ENCODE data around the gene ILF2.

ILF2 gene

DNA sequence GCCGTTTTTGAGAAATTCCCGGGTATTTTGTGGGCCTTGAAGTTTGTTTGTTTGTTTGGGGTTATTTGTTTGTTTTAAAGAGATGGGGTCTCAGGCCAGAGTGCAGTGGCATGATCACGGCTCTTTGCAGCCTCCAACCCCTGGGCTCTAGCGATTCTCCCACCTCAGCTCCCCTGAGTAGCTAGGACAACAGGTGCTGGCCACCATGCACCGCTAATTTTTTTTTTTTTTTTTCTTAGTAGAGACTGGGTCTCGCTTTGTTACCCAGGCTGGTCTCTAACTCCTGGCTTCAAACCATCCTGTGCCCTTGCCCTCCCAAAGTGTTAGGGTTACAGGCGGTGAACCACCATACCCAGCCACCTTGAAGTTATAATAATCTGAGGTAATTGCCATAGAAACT is 34.9 kb downstream of the ILF2 start:
- no peak overlapping the region for H3K4me3 ChIP-seq (ENCODE audit: control insufficient read depth, low read depth, low read length)
- DNase-seq (ENCODE audit: low read depth), result no peak
- TF ChIP-seq, protein P1, sequence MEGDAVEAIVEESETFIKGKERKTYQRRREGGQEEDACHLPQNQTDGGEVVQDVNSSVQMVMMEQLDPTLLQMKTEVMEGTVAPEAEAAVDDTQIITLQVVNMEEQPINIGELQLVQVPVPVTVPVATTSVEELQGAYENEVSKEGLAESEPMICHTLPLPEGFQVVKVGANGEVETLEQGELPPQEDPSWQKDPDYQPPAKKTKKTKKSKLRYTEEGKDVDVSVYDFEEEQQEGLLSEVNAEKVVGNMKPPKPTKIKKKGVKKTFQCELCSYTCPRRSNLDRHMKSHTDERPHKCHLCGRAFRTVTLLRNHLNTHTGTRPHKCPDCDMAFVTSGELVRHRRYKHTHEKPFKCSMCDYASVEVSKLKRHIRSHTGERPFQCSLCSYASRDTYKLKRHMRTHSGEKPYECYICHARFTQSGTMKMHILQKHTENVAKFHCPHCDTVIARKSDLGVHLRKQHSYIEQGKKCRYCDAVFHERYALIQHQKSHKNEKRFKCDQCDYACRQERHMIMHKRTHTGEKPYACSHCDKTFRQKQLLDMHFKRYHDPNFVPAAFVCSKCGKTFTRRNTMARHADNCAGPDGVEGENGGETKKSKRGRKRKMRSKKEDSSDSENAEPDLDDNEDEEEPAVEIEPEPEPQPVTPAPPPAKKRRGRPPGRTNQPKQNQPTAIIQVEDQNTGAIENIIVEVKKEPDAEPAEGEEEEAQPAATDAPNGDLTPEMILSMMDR (IDR thresholded peaks at IDR 0.05; ENCODE audit: control insufficient read depth, insufficient read depth, low read depth, low read length, missing control alignments), result no peak

DNA sequence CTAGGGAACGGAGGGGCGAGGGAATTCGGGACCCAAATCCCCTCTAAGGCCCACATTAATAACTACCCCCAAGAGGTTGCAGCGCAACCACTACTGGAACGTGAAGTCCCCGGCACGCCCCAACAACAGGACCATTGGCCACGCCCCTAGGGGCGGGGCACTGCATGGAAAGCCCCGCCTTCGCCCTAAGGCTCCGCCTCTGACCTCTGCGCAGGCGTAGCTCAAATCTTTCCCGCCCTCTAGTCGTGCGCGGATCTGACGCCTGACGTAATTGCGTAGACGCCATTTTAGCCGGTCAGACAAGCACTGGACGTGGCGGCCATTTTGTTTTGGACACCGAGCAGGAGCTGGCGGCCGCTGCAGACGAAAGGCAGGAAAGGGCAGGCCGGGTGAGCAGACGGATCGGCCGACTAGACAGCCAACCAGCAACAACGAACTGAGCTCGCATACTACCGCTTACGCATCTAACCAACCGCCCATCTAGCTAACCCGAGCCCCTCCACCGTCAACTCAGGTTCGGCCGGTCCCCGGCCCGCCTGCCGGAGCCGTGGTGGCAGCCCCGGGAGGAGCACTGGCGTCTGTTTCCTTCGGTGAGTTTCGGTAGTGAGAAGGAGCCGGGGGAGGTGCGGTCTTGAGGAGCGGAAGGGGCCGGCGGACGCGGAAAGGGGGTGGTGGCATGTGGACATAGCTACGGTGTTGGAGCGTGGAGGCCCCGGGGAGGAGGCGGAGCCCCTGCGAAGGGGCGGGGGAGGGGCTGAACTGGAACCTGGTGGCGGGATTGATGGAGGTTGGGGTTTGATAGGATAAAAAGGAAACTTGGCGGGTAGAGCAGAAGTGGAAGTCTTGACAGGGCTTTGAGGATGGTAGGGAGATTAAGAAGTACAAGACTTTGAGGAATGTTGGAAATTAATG is 36.8 kb downstream of the ILF2 start, which contains the start of gene CHTOP:
Gene CHTOP (plus strand): TSS at position 313 of the 912 bp plus-strand sequence. CDS start 2,523 bp downstream, outside the sequence.
- peak within 1 kb of the TSS; percentile 89 for H3K4me3 ChIP-seq (ENCODE audit: control insufficient read depth, low read depth, low read length)
- peak; percentile 95 for DNase-seq (ENCODE audit: low read depth)
- TF ChIP-seq, protein P1 (IDR thresholded peaks at IDR 0.05; ENCODE audit: control insufficient read depth, insufficient read depth, low read depth, low read length, missing control alignments), result no peak

DNA sequence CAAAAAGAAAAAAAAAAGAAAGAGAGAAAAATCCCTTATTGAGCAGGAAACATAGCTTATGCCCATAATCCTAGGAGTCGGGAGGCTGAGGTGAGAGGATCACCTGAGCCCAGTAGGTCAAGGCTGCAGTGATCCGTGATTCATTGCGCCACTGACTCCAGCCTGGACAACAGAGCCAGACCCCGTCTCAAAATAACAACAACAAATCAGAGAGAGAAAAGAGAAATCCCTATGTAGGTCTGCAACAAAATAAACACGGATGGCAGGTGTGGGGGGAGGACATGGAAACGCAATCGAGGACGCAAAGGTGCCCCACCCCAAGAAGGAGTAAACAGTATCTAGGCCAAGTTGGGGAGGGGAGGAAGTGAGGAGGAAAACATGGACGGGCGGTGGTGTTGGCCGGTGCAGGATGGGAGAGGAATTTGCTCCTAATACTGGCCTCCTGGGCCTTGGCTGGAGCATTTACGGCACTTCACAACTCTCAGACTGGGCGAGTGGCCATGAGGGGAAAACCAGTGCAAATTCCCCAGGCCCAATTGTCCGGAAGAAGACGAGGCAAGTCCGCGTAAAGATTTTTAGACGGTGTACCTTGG is 37.5 kb downstream of the ILF2 start:
- TF ChIP-seq, protein P1 (IDR thresholded peaks at IDR 0.05; ENCODE audit: control insufficient read depth, insufficient read depth, low read depth, low read length, missing control alignments), result no peak
- H3K4me3 ChIP-seq (ENCODE audit: control insufficient read depth, low read depth, low read length), result peak overlapping the region; percentile 89
- DNase-seq (ENCODE audit: low read depth), result no peak

DNA sequence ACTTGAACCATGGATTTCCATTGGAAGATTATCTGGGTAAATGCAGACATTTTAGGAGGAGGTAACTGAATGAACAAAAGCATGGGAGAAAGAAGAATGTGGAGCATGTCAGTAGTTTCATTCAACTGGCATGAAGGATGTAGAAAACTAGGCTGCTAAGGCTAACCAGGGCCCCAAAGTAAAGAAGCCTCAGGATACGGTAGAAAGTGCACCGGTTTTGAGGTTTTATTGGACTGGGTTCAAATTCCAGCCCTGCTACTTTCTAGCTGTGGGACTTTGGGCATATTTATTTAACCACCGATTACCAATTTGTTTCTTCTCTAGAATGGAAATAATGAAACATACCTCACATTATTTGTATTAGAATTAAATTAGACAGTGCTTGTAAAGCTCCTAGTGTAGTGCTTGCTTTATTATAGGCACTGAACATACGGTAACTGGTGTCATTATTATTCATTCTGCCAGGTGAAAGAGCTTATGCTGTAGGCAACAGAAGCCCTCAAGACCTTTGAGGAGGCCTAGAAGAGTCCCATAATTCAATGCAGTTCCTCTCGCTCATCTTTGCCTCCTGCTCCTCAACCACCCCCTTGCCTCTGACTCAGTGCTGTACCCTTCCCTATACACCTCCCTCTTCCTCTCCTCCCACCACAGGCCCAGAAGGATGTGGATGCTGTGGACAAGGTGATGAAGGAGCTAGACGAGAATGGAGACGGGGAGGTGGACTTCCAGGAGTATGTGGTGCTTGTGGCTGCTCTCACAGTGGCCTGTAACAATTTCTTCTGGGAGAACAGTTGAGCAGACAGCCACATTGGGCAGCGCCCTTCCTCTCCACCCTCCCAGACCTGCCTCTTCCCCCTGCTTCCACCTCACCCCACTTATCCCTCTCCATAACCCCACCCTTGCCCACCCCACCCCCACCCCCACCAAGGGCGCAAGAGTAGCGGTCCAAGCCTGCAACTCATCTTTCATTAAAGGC is 39.5 kb downstream of the ILF2 start:
- TF ChIP-seq, protein P1 (IDR thresholded peaks at IDR 0.05; ENCODE audit: control insufficient read depth, insufficient read depth, low read depth, low read length, missing control alignments), result no peak
- no peak overlapping the region for H3K4me3 ChIP-seq (ENCODE audit: control insufficient read depth, low read depth, low read length)
- no peak for DNase-seq (ENCODE audit: low read depth)

DNA sequence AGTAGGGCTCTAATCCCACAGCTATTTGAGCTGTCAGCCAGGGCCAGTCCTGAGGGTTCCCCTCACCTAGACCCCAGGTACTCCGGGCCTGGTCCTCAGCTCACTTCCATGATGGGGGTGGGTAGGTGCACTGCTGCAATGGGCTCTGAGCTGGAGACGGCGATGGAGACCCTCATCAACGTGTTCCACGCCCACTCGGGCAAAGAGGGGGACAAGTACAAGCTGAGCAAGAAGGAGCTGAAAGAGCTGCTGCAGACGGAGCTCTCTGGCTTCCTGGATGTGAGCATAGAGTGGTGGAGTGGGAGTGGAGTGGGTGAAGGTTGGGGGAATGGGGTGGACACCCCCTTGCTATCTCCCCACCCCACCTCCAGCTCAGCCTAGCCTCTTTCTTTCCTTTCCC is 40.4 kb downstream of the ILF2 start:
- H3K4me3 ChIP-seq (ENCODE audit: control insufficient read depth, low read depth, low read length), result no peak overlapping the region
- no peak for DNase-seq (ENCODE audit: low read depth)
- TF ChIP-seq, protein P1 (IDR thresholded peaks at IDR 0.05; ENCODE audit: control insufficient read depth, insufficient read depth, low read depth, low read length, missing control alignments), result no peak

DNA sequence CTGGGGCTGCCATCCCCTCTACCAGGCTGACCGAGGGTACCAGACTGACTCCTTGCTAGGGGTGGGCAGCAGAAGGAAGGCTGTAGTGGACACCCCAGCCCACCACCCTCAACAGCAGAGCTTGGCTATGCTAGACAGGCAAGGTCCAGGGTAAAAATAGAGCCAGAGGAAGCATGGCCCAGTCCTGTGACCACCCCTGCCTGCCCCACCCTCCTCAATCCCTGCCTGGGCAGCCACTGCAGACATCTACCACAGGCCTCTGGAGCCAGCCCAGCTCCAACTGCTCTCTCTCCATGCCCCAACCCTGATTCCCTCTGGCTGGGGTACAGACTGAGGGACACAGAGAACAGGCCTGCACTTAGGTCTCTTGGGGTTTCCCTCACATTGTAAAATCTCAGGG is 40.8 kb downstream of the ILF2 start:
- H3K4me3 ChIP-seq (ENCODE audit: control insufficient read depth, low read depth, low read length), result no peak overlapping the region
- DNase-seq (ENCODE audit: low read depth), result no peak
- TF ChIP-seq, protein P1 (IDR thresholded peaks at IDR 0.05; ENCODE audit: control insufficient read depth, insufficient read depth, low read depth, low read length, missing control alignments), result no peak
